Body of pancreas (tissue), 4 donors: Measurements from ENCODE around the gene CLDN15. TPM values are rescaled to one million over a fixed set of nuclear protein-coding genes. Genes with fewer than 3 reads are reported as not detected.

ENCODE experiments used
- ATAC-seq: fragments of 150-250 bp; one replicate; pipeline ENCODE4 v1.9.1; 2016
- DNase-seq, 4 donors: peaks; one replicate each; pipeline ENCODE4 v3.0.0-alpha.2; 2019
- H3K27ac ChIP-seq, 4 donors: fragments of 200-600 bp; sonication (generic); 1 replicate in 3 of 4; 2 replicates in 1 of 4; pipeline versions ENCODE4 v1.5.1 to v1.6.1; 2016 to 2019; ENCODE audit warnings: mild to moderate bottlenecking in 1 of 4, mixed read lengths in 1 of 4, moderate library complexity in 1 of 4
- H3K27me3 ChIP-seq, 2 donors: fragments of 200-600 bp; sonication (generic); one replicate each; pipeline ENCODE4 v1.6.0; 2016; ENCODE audit warnings: mild to moderate bottlenecking in 1 of 2
- H3K36me3 ChIP-seq, 2 donors: fragments of 200-600 bp; sonication (generic); replicated peaks in 1 of 2; 2 replicates each; pipeline ENCODE4 v1.5.1; 2016; ENCODE audit warnings: low read depth in 2 of 2; ENCODE audit not compliant: insufficient read depth in 1 of 2
- H3K4me1 ChIP-seq: fragments of 200-600 bp; sonication (generic); one replicate; pipeline ENCODE4 v1.6.0; 2016
- H3K4me3 ChIP-seq, 2 donors: fragments of 200-600 bp; sonication (generic); 1 replicate in 1 of 2; 2 replicates in 1 of 2; pipeline ENCODE4 v1.5.1; 2016 to 2019
- H3K9me3 ChIP-seq, 3 donors: fragments of 200-600 bp; sonication (generic); 1 replicate in 2 of 3; 2 replicates in 1 of 3; pipeline ENCODE4 v1.5.1; 2016
- POLR2A ChIP-seq, 3 donors: fragments of 450-650 bp; IDR thresholded peaks; one replicate each; pipeline ENCODE4 v1.6.1; 2016; ENCODE audit warnings: antibody characterized with exemption in 3 of 3, mild to moderate bottlenecking in 2 of 3
- WGBS, 2 donors: methylation state at CpG; one replicate each; pipeline ENCODE4 v1.1.5; 2017; 5-methylcytosine and 5-hydroxymethylcytosine counted together
- intact Hi-C: fragments of 100-400 bp; cut with DNase I; formaldehyde crosslinking; loops from one replicate; pipeline ENCODE4 v1.15.1; 2023
- total RNA-seq, 2 donors: library from RNA; depleted of rRNA; stranded (reverse); fragments of >200 nt; gene quantifications; one replicate each; pipeline ENCODE4 v1.1.0, GENCODE V29; 2016
- TF ChIP-seq, protein P1 (sequence below), 7 experiments: fragments of 450-650 bp in 4 of 7; fragments of 200-600 bp in 3 of 7; sonication (generic) in 3 of 7; IDR thresholded peaks; one replicate each; pipeline ENCODE4 v1.5.1; 2016 to 2019; ENCODE audit warnings: antibody characterized with exemption in 7 of 7

CLDN15 gene
- total RNA-seq, 2 donors from 2014 or later, result 7.3 to 22.1 TPM

- WGBS, 2 donors, result 76 to 78% methylated on average over 24 of the region's 24 CpGs
- Histone ChIP-seq H3K27ac (no peak overlapping the region), H3K27me3 (peaks cover 0 to 4% of the 10 kb centered on the region in 2 donors), H3K4me1 (peaks cover 6% of the 10 kb centered on the region), H3K4me3 (no peak overlapping the region), H3K36me3 (no peaks in the 10 kb centered on the region), H3K9me3 (no peaks in the 10 kb centered on the region)
- TF ChIP-seq POLR2A (IDR thresholded peaks at IDR 0.05), result no peak
- TF ChIP-seq, protein P1, sequence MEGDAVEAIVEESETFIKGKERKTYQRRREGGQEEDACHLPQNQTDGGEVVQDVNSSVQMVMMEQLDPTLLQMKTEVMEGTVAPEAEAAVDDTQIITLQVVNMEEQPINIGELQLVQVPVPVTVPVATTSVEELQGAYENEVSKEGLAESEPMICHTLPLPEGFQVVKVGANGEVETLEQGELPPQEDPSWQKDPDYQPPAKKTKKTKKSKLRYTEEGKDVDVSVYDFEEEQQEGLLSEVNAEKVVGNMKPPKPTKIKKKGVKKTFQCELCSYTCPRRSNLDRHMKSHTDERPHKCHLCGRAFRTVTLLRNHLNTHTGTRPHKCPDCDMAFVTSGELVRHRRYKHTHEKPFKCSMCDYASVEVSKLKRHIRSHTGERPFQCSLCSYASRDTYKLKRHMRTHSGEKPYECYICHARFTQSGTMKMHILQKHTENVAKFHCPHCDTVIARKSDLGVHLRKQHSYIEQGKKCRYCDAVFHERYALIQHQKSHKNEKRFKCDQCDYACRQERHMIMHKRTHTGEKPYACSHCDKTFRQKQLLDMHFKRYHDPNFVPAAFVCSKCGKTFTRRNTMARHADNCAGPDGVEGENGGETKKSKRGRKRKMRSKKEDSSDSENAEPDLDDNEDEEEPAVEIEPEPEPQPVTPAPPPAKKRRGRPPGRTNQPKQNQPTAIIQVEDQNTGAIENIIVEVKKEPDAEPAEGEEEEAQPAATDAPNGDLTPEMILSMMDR (IDR thresholded peaks at IDR 0.05), result no peak
- intact Hi-C loops, result no loop called here
- no peak for ATAC-seq
- no peak for DNase-seq
Measured at GRCh38 chr7:101278461-101279292, 41.1 kb upstream of the CLDN15 start.

DNA sequence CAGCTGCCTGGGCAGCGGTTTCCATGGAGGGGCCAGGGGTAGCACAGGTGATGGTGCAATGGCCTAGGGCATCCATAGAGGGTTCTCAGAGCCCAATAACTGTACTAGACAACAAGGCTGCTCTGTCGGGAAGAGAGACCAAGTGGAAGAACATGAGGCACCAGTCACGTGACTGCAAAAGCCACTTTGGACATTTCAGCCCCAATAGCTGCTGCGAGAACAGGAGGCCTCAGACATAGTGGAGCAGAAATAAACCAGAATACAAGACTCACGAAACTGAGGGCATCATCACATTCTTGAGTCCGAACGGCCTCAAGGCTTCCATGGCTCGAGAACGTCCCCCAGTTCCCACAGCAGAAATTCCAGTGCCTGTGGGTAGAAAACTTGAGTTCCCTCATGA lies 39.6 kb upstream of the CLDN15 start:
- Histone ChIP-seq H3K27ac (no peak overlapping the region), H3K9me3 (no peaks in the 10 kb centered on the region), H3K4me3 (no peak overlapping the region), H3K27me3 (peaks cover 0 to 4% of the 10 kb centered on the region in 2 donors), H3K36me3 (no peaks in the 10 kb centered on the region), H3K4me1 (no peaks in the 10 kb centered on the region)
- 62 to 76% methylated on average over 9 of the region's 9 CpGs for WGBS, 2 donors
- TF ChIP-seq, protein P1 (IDR thresholded peaks at IDR 0.05), result no peak
- no peak for TF ChIP-seq POLR2A (IDR thresholded peaks at IDR 0.05)
- intact Hi-C loops, result no loop called here
- no peak for ATAC-seq
- no peak for DNase-seq

DNA sequence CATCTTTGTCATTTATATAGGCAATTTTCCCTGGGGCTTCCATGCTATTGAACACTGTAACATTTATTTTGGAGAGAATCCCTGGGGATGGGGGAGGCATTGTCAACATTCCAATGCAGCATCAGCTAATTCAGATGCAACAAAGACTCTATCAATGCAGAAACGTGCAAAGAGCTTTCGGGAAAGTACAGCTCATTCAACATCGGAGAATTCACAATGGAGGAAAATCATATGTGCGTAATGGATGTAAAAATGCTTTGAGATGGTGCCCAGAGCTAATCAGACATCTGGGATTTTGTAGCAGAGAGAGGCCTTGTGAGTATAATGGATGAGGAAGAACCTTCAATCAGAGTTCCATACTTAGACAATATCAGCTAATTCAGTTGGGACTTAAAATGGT lies 35.6 kb upstream of the CLDN15 start:
- ATAC-seq (no peak), DNase-seq (no peak)
- Histone ChIP-seq H3K27ac (no peak overlapping the region), H3K36me3 (no peaks in the 10 kb centered on the region), H3K4me3 (no peak overlapping the region), H3K9me3 (no peaks in the 10 kb centered on the region), H3K4me1 (no peaks in the 10 kb centered on the region), H3K27me3 (peaks cover 0 to 4% of the 10 kb centered on the region in 2 donors)
- 46 to 57% methylated on average over 4 of the region's 4 CpGs for WGBS, 2 donors
- intact Hi-C loops, result no loop called here
- TF ChIP-seq, protein P1 (IDR thresholded peaks at IDR 0.05), result no peak
- no peak for TF ChIP-seq POLR2A (IDR thresholded peaks at IDR 0.05)

DNA sequence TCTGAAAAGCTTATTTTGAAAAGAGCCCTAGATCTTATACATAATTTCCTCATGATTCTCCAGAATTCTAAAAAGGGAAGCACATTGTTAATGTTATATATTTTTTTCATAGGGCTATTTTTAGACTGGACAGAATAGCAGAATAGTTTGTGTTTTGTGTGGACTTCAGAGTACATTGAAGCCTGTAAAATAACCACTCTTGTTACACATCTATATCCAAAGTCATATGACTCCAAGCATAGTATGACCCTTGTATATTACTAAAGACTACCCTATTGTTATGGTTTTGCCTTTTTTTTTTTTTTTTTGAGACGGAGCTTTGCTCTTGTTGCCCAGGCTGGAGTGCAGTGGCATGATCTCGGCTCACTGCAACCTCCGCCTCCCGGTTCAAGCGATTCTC lies 33.4 kb upstream of the CLDN15 start:
- no peak for DNase-seq
- Histone ChIP-seq H3K9me3 (no peaks in the 10 kb centered on the region), H3K27ac (no peak overlapping the region), H3K4me1 (no peaks in the 10 kb centered on the region), H3K36me3 (no peaks in the 10 kb centered on the region), H3K4me3 (no peak overlapping the region), H3K27me3 (peaks cover 0 to 4% of the 10 kb centered on the region in 2 donors)
- WGBS, 2 donors, result 74 to 78% methylated on average over 5 of the region's 5 CpGs
- TF ChIP-seq, protein P1 (IDR thresholded peaks at IDR 0.05), result no peak
- no peak for TF ChIP-seq POLR2A (IDR thresholded peaks at IDR 0.05)
- no peak for ATAC-seq
- intact Hi-C loops, result no loop called here

DNA sequence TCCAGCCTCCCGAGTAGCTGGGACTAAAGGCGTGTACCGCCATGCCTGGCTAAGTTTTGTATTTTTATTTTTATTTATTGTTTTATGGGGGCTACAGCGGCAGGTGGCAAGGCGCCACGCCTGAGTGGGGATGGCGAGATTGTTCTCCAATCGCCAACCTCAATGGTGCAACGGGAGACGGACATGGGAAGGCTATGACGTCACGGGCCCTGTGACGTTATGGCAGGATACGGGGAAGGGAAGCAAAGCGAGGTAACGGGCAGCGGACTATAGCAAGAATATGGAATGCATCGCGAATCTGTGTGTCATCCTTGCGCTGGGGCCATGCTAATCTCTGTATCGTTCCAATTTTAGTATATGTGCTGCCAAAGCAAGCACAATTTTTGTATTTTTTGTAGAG lies 32.1 kb upstream of the CLDN15 start:
- H3K36me3 ChIP-seq, result no peaks in the 10 kb centered on the region
- WGBS, 2 donors, result 81% methylated on average over 21 of the region's 21 CpGs
- H3K27ac ChIP-seq, result no peak overlapping the region
- DNase-seq, result no peak
- intact Hi-C loops, result no loop called here
- H3K27me3 ChIP-seq, result peaks cover 0 to 3% of the 10 kb centered on the region in 2 donors
- TF ChIP-seq POLR2A (IDR thresholded peaks at IDR 0.05), result no peak
- TF ChIP-seq, protein P1 (IDR thresholded peaks at IDR 0.05), result no peak
- H3K4me1 ChIP-seq, result no peaks in the 10 kb centered on the region
- H3K4me3 ChIP-seq, result no peak overlapping the region
- ATAC-seq, result no peak
- H3K9me3 ChIP-seq, result no peaks in the 10 kb centered on the region
